Stimulated activated CD4-positive, alpha-beta T cell treated with anti-CD3 and anti-CD28 coated beads, Interleukin-4, amount 100 ng/mL, for 1 hour (primary cell): ENCODE data around the gene TMTC1.
"Not testable (repeated sequence)": the region's sequence is repeated elsewhere in the genome, so short reads cannot be mapped to it uniquely, and the experiment has no call there.

Source experiments
- DNase-seq: peaks from one replicate; pipeline ENCODE4 v3.0.0-alpha.2; 2020

TMTC1 gene

DNA sequence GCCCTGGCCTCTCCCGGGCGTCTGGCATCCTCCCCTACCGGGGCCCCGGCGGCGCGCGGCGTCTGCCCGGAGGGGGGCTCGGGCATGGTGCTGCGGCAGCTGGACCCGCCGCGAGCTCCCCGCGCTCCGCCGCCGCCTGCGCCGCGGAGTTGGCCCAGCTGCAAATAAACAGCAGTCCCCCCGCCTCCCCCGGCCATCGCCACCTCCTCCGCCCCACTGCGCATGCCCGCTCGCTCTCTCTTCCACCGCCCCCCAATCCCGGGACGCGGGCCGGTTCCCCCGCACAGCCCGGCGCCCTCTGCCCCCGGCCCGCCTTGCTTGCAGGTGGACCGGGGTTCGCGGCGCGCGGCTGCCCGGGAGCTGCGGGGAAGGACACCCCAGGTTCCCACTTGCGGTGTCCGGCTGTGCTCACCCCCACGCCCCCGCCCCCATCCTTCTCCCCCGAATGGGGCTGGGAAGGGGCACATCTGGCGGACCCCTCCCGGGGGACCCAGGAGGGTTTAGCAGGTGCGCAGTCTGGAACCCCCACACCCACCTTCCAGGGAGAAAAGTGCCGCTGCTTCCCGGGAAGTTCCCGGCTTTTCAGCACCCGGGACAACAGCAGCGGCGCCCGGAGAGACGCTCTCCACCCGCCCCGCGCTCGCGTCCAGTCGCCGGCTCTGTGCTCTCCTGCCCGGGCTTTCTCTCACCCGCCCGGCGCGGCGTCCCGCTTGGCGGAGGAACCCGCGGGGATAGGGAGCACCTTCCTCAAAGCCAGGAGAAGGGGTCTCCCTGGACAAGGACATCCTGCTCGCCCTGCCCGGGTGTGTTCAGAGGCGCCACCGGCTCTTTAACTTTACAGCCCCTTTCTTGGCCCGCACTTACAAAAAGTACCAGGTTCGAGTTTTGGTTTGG lies at the start of gene TMTC1:
Gene TMTC1, minus strand, starts transcription at position 170 of the 894 bp plus-strand sequence. CDS start 191 bp downstream, outside the sequence.
- DNase-seq, result no peak

DNA sequence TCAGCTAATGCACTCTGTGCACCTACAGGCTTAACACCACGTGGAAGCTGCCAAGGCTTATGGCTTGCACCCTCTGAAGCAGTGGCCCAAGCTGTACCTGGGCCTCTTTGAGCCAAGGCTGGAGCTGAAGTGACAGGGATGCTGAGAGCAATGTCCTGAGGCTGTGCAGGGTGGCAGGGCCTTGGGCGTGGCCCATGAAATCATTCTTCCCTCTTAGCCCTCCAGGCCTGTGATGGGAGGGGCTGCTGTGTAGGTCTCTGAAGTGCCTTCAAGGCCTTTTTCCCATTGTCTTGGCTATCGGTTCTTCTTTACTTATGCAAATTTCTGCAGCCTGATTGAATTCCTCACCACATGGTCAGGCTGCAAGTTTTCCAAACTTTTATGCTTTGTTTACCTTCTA lies 47.4 kb upstream of the TMTC1 start:
- DNase-seq, result no peak

GRCh38 chr12:29830391-29830790 lies 46.6 kb upstream of the TMTC1 start:
- no peak for DNase-seq

DNA sequence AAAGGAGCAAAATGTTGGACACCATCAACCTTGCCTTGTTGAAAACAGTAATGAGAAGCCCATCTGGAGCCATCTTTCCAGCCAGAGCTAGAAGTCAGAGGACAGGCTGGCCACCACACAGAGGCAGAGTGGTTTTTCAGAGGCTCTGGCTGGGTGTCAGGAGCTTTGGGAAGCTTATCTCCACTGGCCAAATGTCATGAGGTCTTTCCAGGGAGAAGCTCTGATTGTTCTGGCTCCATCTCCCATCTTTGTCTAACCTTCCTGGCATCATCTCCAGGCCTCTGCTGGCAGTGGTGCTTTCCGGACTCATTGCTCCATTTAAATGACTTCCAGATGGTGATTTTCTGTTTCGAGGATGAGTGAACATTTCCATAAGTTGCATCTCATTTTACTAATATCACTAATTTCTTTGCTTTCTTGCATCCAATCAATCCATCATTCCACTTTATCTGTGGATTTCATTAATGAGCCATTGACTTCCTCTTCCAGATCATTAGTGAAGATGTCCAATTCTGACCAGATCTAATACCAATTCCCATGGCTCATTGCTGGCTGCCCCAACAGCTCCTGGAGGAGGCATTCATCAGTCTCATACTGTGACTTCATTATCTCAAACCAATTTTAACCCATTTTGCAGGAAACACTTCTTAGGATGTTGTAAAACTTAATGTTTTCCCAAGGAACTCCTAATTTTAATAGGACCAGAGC lies 35.3 kb upstream of the TMTC1 start:
- no peak for DNase-seq

DNA sequence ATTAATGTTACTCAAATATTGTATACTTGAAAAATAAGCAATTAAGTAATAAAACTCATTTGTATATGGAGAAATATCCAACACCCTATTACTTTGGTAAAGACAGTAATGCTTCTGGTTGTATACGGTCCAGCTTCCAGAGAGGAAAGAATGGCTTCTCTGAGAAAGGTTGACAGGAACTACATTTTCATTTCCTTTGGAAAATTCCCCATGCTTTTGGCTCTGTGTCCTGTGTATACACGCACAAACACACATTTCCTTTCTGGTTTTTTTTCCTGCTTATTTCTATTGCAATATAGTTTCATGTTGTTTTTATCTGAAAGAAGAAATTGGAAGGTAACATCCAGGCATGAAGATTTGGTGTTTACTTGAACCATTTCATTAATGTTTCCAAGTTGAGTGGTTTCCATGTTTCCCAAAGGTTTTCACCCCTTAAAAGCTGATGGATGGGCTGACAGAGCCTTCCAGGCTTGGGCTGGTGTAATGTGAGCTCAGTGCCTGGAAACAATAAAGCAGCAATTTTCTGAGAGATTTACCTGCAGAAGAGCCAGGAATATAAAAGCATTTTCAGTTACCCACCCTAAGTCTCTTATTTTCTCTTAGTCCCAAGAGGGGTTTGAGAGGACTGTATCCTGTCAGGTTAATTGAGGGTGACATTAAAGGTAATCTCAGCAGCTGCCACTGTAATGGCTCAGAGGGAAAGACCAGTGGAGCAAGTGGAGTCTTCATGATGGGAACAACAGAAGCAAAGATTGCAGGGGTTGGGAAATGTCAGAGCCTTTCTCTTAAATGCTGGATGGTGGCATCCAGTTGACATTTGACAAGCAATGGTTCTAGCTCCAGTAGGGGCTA lies 33.4 kb upstream of the TMTC1 start:
- DNase-seq, result no peak

- DNase-seq, result not testable (repeated sequence)
These were observed 26.0 kb upstream of the TMTC1 start for GRCh38 chr12:29809616-29810361.

DNA sequence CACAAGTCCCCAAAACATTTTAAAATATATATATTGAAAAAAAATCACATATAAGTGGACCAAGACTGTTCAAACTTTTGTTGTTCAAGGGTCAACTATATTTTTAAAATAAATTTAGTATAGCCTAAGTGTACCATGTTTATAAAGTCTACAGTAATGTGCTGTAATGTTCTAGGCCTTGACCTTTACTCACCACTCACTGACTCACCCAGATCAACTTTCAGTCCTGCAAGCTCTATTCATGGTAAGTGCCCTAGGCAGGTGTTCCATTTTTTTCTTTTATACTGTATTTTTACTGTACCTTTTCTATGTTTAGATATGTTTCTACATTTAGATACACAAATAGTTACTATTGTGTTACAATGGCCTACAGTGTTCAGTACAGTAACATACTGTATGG lies 23.4 kb upstream of the TMTC1 start:
- no peak for DNase-seq

DNA sequence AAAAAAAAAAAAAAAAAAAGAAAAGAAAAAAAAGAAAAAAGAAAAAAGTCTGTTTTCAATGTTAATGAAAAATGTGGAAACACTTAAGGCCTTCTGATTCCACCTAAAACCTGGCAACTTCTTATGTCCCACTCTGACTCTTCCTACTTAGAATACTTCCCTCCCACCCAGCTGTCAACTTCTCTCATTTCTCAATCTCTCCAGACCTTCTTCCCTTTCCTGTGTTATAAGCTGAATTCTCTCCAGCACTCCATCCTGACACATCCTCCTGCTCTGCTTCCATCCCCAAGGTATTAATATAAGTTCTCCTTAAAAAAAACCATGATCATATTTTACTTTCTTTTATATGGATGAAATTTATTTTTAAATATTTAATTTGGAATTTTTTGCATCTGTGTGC lies 20.3 kb upstream of the TMTC1 start:
- no peak for DNase-seq

GRCh38 chr12:29799591-29799990 lies 15.8 kb upstream of the TMTC1 start:
- no peak for DNase-seq

GRCh38 chr12:29797565-29798355 lies 14.0 kb upstream of the TMTC1 start:
- no peak for DNase-seq

GRCh38 chr12:29796823-29797263 lies 13.1 kb upstream of the TMTC1 start:
- no peak for DNase-seq

DNA sequence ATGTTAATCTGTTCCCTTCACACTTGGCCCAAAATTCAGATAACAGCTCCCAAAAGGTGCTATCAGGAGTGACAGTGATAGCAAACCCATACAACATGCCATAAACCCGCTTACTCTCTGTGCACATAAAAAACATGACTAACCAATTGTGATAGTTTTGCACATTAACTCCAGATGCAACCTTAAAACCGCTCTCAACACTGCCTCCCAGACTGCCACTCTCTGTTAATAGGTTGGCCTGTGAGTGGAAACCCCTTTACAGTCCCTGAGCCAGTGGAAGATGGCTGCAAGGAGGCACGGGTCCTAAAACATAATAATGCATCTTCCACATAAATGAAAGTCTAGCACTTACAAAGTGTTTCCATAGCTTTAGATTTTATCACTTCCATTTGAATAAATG lies 12.0 kb upstream of the TMTC1 start:
- DNase-seq, result no peak

DNA sequence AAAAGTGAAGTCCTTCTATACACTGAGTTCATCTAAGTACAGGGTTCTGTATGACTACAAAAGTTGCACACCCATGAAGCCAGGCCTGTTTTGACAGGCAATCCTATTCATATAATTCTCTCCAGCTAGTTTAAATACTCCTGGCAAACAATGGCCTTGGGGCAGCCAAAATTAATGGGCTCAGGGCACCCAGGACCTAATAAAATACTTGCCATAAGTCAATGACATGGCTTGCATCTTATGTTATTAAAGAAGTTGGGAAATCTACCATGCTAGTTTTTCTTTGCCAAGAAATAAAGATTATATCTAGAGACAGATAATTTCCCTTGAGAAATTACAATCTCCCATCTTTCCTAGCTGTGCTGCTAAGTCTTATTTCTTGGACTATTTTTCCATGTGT lies 11.1 kb upstream of the TMTC1 start:
- DNase-seq, result no peak

GRCh38 chr12:29792853-29793252 lies 9.1 kb upstream of the TMTC1 start:
- DNase-seq, result no peak

DNA sequence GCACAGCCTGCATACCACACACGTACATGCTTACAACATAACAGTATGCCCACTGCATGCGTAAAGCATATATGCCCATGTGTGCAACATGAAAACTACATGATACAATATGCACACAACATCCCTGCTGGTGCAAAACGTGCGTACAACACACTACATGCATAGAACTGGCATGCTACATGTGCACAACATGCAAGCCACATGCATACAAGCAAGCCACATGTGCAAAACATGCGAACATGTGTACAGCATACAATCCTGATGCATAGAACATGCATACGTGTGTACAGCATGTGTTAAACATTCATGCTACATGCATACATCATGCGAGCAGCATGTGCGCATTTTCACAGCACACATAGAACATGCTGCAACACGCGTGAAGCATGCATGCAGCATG lies 8.4 kb upstream of the TMTC1 start:
- no peak for DNase-seq

- no peak for DNase-seq
These were observed 620 bp downstream of the TMTC1 start for GRCh38 chr12:29782871-29783772.

- no peak for DNase-seq
These were observed 1.4 kb downstream of the TMTC1 start for GRCh38 chr12:29782285-29782870.

DNA sequence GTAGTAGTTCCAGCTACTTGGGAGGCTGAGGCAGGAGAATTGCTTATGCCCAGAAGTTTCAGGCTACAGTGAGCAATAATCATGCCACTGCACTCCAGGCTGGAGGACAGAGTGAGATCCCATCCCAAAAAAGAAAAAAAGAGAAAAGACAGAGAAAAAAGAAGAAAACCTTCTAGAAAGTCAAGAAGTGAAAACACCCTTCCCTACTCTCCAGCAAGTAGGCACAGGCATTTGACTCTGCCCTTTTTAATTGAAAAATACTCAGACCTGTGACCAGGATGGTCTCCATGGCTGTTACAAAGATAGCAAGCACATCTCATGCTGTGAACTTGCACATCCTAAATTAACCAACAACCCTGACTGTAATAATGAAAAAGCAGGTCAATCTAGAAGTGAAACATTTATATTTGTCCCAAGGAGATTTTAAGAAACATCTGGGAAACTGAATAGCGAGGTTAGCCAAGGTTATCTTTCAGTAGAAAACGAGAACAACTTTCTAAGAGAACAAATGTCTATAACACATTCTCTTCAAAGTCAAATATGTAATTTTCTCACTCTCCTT lies 2.0 kb downstream of the TMTC1 start:
- no peak for DNase-seq

DNA sequence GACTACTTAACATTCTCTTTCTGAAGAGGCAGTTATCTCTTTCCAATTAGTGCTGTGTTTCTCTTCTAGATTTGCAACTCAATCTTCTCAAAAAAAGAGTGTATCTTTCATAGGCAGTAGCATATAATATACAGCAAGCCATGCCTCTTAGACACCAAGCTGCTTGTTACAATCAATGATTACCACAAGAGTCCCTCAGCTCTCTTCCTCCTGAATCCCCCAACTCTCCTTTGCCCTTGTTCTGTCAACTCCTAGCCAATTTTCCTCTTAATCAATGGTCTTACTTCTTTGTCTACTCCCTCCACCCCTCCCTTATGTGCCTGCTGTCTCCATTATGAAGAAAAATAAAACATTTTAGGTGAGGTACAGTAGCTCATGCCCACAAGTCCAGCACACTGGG lies 2.6 kb downstream of the TMTC1 start:
- DNase-seq, result no peak

- no peak for DNase-seq
These were observed 3.7 kb downstream of the TMTC1 start for GRCh38 chr12:29780084-29780483.
